Natural killer cell treated with Interleukin-12 subunit alpha and Interleukin-12 subunit beta and Interleukin-15 and Interleukin-18, amount 100 ng/mL, for 72 hours (primary cell): ENCODE data around the gene TSN. TPM values are rescaled to one million over a fixed set of nuclear protein-coding genes. Genes with fewer than 3 reads are reported as not detected.

ENCODE experiments used
- ATAC-seq, 2 donors: fragments of 150-1000 bp; cut with Tn5 transposase in 1 of 2; sonication (Bioruptor Pico), chemical (Tn5 transposase) in 1 of 2; 2 replicates each; pipeline ENCODE4 v1.10.0; 2021
- DNase-seq: peaks from one replicate; pipeline ENCODE4 v3.0.0; 2022; ENCODE audit warnings: low spot score
- H3K27ac Mint-ChIP-seq, 2 donors: 1 replicate in 1 of 2; 2 replicates in 1 of 2; pipeline ENCODE4 v1.8.0; 2022; ENCODE audit warnings: mixed read lengths in 2 of 2, mild to moderate bottlenecking in 1 of 2, moderate library complexity in 1 of 2
- H3K27me3 Mint-ChIP-seq, 2 donors: 1 replicate in 1 of 2; 2 replicates in 1 of 2; pipeline ENCODE4 v1.8.0; 2022; ENCODE audit warnings: mixed read lengths in 2 of 2
- H3K36me3 Mint-ChIP-seq: one replicate; pipeline ENCODE4 v1.8.0; 2022; ENCODE audit warnings: mixed read lengths
- H3K4me1 Mint-ChIP-seq, 2 donors: 1 replicate in 1 of 2; 2 replicates in 1 of 2; pipeline ENCODE4 v1.8.0; 2022; ENCODE audit warnings: low read depth in 2 of 2, mixed read lengths in 2 of 2, mild to moderate bottlenecking in 1 of 2
- H3K4me3 Mint-ChIP-seq: one replicate; pipeline ENCODE4 v1.8.0; 2022; ENCODE audit warnings: mixed read lengths
- H3K9me3 Mint-ChIP-seq: 2 replicates; pipeline ENCODE4 v1.8.0; 2022; ENCODE audit warnings: mixed read lengths
- total RNA-seq, 2 donors: library from RNA; stranded (reverse); gene quantifications; one replicate each; pipeline ENCODE4 v1.2.3, GENCODE V29; 2022

TSN gene
- total RNA-seq, 2 donors from 2014 or later: 59.8 to 69.9 TPM

GRCh38 chr2:121768143-121768755 lies 12.8 kb downstream of the TSN start:
- peaks cover 37% of the 10 kb centered on the region for H3K36me3 Mint-ChIP-seq
- ATAC-seq: no peak
- H3K27me3 Mint-ChIP-seq: no peaks in the 10 kb centered on the region
- no peak for DNase-seq
- no peak overlapping the region for H3K27ac Mint-ChIP-seq
- H3K4me3 Mint-ChIP-seq: no peak overlapping the region
- H3K4me1 Mint-ChIP-seq: peaks cover 5 to 6% of the 10 kb centered on the region in 2 donors
- H3K9me3 Mint-ChIP-seq: no peaks in the 10 kb centered on the region

GRCh38 chr2:121771976-121772742 lies 16.7 kb downstream of the TSN start:
- no peak overlapping the region for H3K4me3 Mint-ChIP-seq
- no peak overlapping the region for H3K27ac Mint-ChIP-seq
- no peaks in the 10 kb centered on the region for H3K27me3 Mint-ChIP-seq
- peaks cover 13% of the 10 kb centered on the region for H3K36me3 Mint-ChIP-seq
- no peak for ATAC-seq
- H3K9me3 Mint-ChIP-seq: no peaks in the 10 kb centered on the region
- H3K4me1 Mint-ChIP-seq: peaks cover 0 to 5% of the 10 kb centered on the region in 2 donors
- no peak for DNase-seq

GRCh38 chr2:121774235-121774634 lies 18.8 kb downstream of the TSN start:
- H3K9me3 Mint-ChIP-seq: no peaks in the 10 kb centered on the region
- H3K27ac Mint-ChIP-seq: no peak overlapping the region
- H3K36me3 Mint-ChIP-seq: no peaks in the 10 kb centered on the region
- ATAC-seq (no peak), DNase-seq (no peak)
- H3K27me3 Mint-ChIP-seq: no peaks in the 10 kb centered on the region
- H3K4me1 Mint-ChIP-seq: no peaks in the 10 kb centered on the region
- no peak overlapping the region for H3K4me3 Mint-ChIP-seq

- Mint-ChIP-seq H3K4me1 (no peaks in the 10 kb centered on the region), H3K4me3 (no peak overlapping the region), H3K36me3 (no peaks in the 10 kb centered on the region), H3K9me3 (no peaks in the 10 kb centered on the region), H3K27ac (no peak overlapping the region), H3K27me3 (no peaks in the 10 kb centered on the region)
- ATAC-seq: no peak
- DNase-seq: no peak
Measured at GRCh38 chr2:121776361-121776760, 20.9 kb downstream of the TSN start.

- H3K27ac Mint-ChIP-seq: no peak overlapping the region
- H3K36me3 Mint-ChIP-seq: no peaks in the 10 kb centered on the region
- no peak for DNase-seq
- H3K4me1 Mint-ChIP-seq: no peaks in the 10 kb centered on the region
- ATAC-seq: no peak
- no peaks in the 10 kb centered on the region for H3K9me3 Mint-ChIP-seq
- H3K27me3 Mint-ChIP-seq: peaks cover under 1 to 2% of the 10 kb centered on the region in 2 donors
- H3K4me3 Mint-ChIP-seq: no peak overlapping the region
Measured at GRCh38 chr2:121776885-121777698, 21.6 kb downstream of the TSN start.

GRCh38 chr2:121777699-121778058 lies 22.2 kb downstream of the TSN start:
- H3K27ac Mint-ChIP-seq: no peak overlapping the region
- DNase-seq (no peak), ATAC-seq (no peak)
- no peaks in the 10 kb centered on the region for H3K36me3 Mint-ChIP-seq
- peaks cover 2 to 7% of the 10 kb centered on the region in 2 donors for H3K27me3 Mint-ChIP-seq
- H3K9me3 Mint-ChIP-seq: no peaks in the 10 kb centered on the region
- no peak overlapping the region for H3K4me3 Mint-ChIP-seq
- H3K4me1 Mint-ChIP-seq: no peaks in the 10 kb centered on the region

GRCh38 chr2:121778741-121779487 lies 23.5 kb downstream of the TSN start:
- Mint-ChIP-seq H3K9me3 (no peaks in the 10 kb centered on the region), H3K4me1 (no peaks in the 10 kb centered on the region), H3K27ac (no peak overlapping the region), H3K4me3 (no peak overlapping the region), H3K27me3 (peaks cover 6 to 7% of the 10 kb centered on the region in 2 donors), H3K36me3 (no peaks in the 10 kb centered on the region)
- ATAC-seq (no peak), DNase-seq (no peak)

GRCh38 chr2:121783180-121783579 lies 27.7 kb downstream of the TSN start:
- no peak for DNase-seq
- no peaks in the 10 kb centered on the region for H3K36me3 Mint-ChIP-seq
- no peaks in the 10 kb centered on the region for H3K4me1 Mint-ChIP-seq
- no peak overlapping the region for H3K4me3 Mint-ChIP-seq
- H3K27me3 Mint-ChIP-seq: peaks cover 12 to 13% of the 10 kb centered on the region in 2 donors
- no peak for ATAC-seq
- no peak overlapping the region for H3K27ac Mint-ChIP-seq
- H3K9me3 Mint-ChIP-seq: no peaks in the 10 kb centered on the region

GRCh38 chr2:121788685-121789084 lies 33.2 kb downstream of the TSN start:
- DNase-seq (no peak), ATAC-seq (no peak)
- Mint-ChIP-seq H3K27me3 (peaks cover 20 to 34% of the 10 kb centered on the region in 2 donors), H3K27ac (no peak overlapping the region), H3K36me3 (no peaks in the 10 kb centered on the region), H3K9me3 (no peaks in the 10 kb centered on the region), H3K4me1 (no peaks in the 10 kb centered on the region), H3K4me3 (no peak overlapping the region)

- ATAC-seq: no peak
- Mint-ChIP-seq H3K27me3 (peaks cover 17 to 31% of the 10 kb centered on the region in 2 donors), H3K36me3 (no peaks in the 10 kb centered on the region)
Measured at GRCh38 chr2:121790276-121790956, 35.0 kb downstream of the TSN start.

GRCh38 chr2:121791290-121791689 lies 35.8 kb downstream of the TSN start:
- ATAC-seq: no peak
- peaks cover 16 to 34% of the 10 kb centered on the region in 2 donors for H3K27me3 Mint-ChIP-seq
- no peaks in the 10 kb centered on the region for H3K36me3 Mint-ChIP-seq

More at GRCh38 chr2:121790276-121790956, 35.0 kb downstream of the TSN start:
- no peak for DNase-seq
- H3K4me1 Mint-ChIP-seq: no peaks in the 10 kb centered on the region
- H3K4me3 Mint-ChIP-seq: no peak overlapping the region
- no peaks in the 10 kb centered on the region for H3K9me3 Mint-ChIP-seq
- H3K27ac Mint-ChIP-seq: no peak overlapping the region

GRCh38 chr2:121791801-121792221 lies 36.4 kb downstream of the TSN start:
- Mint-ChIP-seq H3K4me3 (no peak overlapping the region), H3K4me1 (no peaks in the 10 kb centered on the region), H3K9me3 (no peaks in the 10 kb centered on the region), H3K36me3 (no peaks in the 10 kb centered on the region), H3K27ac (no peak overlapping the region), H3K27me3 (peaks cover 19 to 39% of the 10 kb centered on the region in 2 donors)
- ATAC-seq (no peak), DNase-seq (no peak)

More at GRCh38 chr2:121791290-121791689, 35.8 kb downstream of the TSN start:
- no peaks in the 10 kb centered on the region for H3K4me1 Mint-ChIP-seq
- H3K27ac Mint-ChIP-seq: no peak overlapping the region
- DNase-seq: no peak
- no peaks in the 10 kb centered on the region for H3K9me3 Mint-ChIP-seq
- no peak overlapping the region for H3K4me3 Mint-ChIP-seq

- DNase-seq (no peak), ATAC-seq (no peak)
- H3K4me3 Mint-ChIP-seq: no peak overlapping the region
- H3K4me1 Mint-ChIP-seq: no peaks in the 10 kb centered on the region
- H3K36me3 Mint-ChIP-seq: no peaks in the 10 kb centered on the region
- no peak overlapping the region for H3K27ac Mint-ChIP-seq
- peaks cover 21 to 44% of the 10 kb centered on the region in 2 donors for H3K27me3 Mint-ChIP-seq
- no peaks in the 10 kb centered on the region for H3K9me3 Mint-ChIP-seq
Measured at GRCh38 chr2:121793816-121794215, 38.4 kb downstream of the TSN start.
